GM10847 (cell line): ENCODE measurements around the gene CACNG7.

Source experiments
- POLR2A ChIP-seq: IDR thresholded peaks from 2 replicates; pipeline ENCODE4 v1.6.1; 2011; ENCODE audit not compliant: insufficient read length; ENCODE audit errors: extremely low read depth

CACNG7 gene, protein sequence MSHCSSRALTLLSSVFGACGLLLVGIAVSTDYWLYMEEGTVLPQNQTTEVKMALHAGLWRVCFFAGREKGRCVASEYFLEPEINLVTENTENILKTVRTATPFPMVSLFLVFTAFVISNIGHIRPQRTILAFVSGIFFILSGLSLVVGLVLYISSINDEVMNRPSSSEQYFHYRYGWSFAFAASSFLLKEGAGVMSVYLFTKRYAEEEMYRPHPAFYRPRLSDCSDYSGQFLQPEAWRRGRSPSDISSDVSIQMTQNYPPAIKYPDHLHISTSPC

DNA sequence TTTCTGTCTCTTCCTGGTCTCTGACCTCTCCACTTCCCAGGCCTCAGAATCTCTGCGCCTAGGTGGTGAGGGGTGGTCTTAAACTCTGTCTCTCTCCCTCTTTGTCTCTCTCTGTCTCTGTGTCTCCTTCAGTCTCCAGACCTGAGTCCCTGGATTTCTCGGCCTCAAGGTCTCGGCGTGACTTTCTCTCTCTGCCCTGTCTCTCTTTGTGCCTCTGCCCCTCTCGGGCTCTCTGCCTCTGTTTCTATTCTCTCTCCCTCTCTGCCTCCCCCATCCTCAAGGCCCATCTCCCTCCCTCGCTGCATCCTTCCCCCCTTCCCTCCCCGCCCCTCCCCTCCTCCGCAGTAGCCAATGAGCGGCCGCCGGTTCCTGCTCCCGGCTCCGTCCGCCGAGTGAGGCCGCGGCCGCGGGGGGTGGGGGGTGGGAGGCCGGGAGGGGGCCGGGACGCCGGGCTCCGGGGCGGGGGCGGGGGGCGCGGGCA is at the start of gene CACNG7:
CACNG7 (plus strand) TSS at position 344 of the 481 bp plus-strand sequence. CDS start 3,554 bp downstream, outside the sequence.
- no peak for TF ChIP-seq POLR2A

DNA sequence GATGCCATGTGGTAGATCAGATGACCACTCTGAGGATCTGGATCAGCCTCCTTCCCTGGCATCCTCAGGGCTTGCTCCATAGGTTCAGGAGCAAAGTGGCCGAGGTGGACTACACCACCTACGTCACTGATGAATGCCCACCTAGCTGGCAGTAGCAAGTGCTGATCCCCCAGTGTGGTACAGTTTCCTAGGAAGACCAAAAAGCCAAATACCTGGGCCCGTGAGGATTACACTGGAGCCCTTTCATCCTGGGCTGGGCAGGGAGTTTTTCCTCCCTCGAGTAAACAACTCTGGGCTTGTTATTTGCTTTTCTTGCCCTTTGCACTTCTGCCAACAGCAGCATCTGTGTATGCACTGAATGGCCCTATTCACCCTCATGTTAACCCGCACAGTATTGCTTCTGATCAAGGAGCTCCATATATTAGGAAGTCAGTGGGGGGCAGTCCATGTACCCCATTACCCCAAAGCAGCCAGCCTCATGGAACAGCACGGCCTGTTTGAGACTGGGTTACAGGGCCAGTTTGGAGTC is 44.7 kb upstream of the CACNG7 start:
- TF ChIP-seq POLR2A: no peak

DNA sequence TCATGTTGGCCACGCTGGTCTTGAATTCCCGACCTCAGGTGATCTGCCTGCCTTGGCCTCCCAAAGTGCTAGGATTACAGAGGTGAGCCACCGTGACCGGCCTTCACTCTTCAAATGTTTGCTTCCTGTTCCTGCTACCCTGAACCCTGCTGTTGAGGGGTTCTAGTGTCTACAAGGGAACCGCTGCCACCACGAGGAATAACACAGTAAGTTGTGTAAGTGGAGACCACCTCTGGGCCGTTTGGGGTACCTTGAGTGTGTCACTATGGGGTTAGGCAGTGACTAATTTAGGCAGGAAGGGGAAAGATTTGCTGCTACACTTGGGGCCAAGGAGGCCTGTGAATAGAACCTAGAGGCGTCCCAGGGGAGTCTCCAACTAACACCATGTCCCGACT is 43.6 kb upstream of the CACNG7 start:
- TF ChIP-seq POLR2A: no peak

DNA sequence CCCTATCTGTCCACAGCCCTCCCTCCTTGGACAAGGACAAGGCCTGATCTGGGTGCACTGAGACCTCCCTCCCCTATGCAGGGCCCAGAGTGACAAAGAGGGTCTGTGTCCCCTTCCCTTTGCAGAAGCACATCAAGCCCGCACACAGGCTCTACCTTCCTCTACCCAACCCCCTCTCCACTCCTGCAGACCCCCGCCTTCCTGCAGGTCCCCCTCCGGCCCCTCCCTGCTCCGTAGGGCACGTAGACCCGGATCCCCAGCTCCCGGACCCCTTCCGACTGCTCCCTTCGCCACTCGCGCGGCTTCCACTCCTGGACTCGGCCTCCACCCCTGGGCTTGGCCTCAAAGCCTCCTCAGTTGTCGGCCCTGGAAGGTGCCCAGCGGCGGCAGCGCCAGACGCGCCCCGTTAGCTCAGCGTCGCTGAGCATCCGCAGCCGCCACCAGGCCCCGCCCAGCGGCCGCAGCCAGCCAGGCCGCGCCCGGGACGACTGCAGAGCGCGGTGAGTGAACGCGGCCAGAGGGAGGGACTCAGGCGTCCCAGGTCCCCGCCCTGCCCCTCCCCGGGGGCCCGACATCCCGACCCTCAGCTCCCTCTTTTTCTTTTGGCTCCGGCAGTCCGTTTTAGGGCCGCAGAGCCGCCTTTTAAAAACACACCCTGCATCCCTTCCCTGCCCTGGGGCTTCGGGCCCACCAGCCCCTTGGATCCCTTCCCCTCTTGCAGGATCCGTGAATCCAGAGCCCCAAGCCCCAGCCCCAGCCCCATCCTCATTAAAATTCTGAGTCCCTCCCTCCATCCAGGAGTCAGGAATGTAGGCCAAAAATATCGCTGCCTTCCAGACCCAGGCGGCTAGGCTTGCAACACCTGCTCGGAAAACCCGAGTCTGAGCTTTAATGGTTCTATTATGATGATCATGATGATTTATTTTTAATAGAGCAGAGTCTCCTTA is 42.9 kb upstream of the CACNG7 start:
- TF ChIP-seq POLR2A: peak; percentile 22

DNA sequence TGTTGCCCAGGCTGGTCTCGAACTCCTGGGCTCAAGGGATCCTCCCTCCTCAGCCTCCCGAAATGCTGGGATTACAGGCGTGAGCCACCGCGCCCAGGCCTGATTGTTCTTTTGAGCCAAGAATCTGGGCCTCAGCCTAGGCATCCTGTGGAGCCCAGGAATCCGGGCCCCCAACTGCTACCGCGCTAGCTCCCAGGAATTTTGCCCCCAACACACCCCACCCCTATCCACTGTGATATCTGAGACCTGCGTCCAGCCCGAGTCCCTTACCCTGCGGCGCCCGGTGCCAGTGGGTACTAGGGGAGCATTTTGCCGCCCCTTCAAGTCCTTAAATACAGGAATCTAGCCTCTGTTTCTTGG is 42.2 kb upstream of the CACNG7 start:
- no peak for TF ChIP-seq POLR2A

DNA sequence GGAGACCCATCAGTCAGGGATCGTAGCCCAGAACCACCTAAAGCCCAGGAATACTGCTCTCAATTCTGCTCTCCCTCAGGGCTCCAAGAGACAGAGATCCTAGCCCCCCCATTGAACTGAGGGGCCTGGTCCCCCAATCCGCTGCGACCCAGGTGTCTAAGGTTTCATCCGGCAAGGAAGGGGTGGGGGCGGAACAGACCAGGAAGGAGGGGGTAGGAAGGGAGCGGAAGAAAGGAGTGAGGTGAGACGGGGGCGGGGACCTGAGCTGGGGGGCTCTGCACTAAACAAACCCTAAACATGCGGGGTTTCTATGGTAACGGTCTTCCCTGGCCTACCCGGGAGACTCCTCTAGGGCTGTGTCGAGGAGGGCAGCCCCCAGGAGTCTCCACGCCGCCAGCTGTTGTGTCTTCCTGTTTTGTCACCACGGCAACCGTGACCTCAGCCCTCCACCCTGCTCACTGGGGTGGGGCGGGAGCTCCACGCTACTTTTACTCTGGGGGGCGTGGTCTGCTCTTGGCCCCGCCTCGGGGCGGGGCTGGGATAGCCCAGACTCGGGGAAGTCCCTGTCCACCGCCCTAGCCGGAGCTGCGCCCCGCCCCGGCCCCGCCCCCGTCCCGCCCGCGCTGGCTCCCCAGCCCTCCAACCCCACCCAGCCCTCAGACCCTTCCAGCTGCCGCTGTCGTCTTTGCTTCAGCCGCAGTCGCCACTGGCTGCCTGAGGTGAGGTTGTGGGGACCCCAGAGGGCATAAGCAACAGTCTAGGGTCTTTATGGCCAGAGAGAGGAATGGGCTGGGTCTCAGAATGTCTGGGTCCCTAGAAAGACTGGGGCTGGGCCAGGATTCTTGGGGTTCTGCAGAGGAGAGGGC is 41.6 kb upstream of the CACNG7 start, which contains the start of gene MYADM:
MYADM (plus strand) TSS at position 659 of the 866 bp plus-strand sequence. CDS start 5,647 bp downstream, outside the sequence.
- TF ChIP-seq POLR2A: peak; percentile 41

DNA sequence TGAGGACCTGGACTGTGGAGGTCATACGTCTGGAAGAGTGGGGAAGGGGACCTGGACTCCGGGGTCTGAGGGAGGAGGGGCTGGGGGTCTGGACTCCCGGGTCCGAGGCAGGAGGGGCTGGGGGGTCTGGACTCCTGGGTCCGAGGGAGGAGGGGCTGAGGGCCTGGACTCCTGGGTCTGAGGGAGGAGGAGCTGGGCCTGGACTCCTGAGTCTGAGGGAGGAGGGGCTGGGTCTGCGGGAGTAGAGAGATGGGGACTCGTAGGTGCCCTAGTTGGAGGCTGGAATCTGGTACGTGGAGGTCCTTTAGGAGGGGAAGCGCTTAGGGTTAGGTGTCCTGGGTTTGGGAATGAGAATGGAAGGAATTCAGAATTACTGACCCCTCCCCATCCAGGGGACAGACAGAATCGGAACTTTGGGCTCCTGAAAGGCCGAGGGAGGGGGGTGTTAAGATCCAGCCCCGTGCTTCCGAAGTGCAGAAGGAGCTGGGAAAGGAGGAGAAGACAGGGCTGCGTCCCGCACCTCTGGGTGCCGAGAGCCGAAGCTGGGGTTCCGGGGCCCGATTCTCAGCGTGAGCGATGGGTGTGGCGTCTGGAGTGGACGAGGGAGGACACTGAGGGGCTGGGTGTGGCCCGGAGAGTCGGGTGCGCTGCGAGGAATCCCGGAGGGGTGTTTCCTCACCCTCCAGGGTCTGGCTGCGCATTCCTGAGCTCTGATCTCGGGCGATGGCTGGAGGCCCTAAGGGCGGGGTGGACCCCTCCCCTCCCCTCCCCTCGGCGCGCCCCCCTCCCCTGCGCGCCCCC is 40.8 kb upstream of the CACNG7 start:
- no peak for TF ChIP-seq POLR2A

DNA sequence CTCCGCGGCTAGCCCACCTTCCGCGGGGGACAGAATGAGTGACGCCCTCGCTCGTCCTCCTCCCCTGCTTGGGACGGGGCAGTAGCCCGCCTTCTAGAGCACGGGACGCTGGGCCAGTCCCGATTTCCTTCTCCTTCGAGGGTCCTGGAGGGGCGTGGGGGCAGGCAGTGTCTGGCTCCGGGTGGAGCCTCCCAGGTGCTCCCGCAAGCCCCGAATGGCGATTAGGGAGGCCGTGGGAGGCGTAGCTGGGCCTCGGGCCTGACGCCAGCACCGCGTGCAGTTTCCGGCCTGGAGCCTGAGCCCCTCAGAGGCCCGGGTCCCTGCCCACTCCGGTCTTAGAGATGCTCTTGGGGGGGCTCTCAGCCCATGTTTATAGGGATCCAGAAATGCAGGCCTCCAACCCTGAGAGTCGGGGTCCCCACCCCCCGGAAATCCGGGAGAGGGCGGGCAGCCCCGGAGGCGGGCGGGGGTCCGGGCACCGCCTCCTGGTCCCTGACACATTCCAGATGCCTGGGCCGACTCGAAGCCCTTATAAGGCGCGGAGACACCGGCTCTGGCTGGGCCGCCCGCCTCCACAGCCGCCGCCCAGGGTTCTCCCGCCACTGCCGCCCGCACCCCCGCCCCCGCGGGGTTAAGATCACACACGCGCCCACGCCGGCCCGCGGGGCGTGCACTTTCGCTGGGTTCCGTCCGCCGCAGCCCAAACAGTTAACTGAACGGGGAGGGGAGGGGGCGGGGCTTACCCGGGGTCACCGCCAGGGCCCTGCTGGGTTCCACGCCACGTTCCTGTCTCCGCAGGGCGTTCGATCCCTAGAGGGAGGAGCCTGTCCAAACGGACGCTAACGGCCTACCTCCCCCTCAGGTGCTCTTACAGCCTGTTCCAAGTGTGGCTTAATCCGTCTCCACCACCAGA is 39.9 kb upstream of the CACNG7 start:
- TF ChIP-seq POLR2A: peak; percentile 15

DNA sequence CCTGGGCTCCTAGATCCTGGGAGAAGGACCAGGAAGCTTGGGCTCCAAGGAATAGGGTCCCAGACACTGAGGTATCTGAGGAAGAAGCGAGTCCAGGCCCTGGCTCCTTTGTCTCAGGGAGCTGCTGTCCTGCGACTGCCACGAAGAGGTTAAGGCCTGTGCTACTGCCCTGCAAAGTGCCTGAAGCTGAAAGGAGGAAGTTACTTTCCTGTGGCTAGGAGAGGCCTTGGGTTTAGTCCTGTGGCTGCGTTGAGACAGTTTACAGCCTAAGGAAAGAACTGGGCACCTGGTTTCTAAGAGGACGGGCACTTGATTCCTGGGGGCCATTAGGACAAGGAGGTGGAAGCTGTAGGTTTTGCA is 38.6 kb upstream of the CACNG7 start:
- no peak for TF ChIP-seq POLR2A

DNA sequence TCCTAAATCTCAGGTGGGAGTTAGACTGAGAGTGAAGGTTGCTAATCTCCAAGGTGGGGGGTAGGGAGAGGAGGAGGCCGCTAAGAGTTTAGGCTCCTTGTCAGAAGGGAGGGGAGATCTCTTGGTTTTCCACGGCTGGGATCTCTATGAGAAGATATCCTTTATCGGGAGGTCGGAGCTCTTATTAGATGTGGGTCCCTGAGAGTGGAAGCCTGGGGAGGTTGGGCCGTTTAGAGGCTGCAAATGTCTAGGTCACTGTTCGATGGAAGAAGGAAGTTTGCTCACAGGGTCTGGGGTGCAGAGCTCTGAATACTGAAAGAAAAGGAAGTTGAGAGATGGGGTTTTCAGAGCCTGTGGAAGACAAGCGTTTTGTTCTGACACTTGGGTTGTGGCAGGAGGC is 37.6 kb upstream of the CACNG7 start:
- TF ChIP-seq POLR2A: no peak

DNA sequence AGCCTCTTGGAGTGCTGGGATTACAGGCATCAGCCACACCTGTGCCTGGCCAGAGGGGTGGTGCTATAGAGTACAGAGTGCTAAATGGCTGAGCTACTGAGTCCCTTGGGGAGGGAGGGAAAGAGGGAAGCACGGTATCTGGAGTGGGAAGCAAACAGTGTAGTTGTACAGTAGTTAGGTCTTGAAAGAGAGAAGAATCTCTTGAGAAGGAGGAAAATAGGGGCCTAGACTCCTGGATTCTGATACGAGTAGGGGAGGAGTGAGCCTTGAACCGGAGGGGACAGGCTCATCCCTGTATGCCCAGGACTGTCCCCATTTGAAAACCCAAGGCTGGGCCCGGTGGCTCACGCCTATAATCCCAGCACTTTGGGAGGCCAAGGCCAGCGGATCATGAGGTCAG is 36.3 kb upstream of the CACNG7 start:
- TF ChIP-seq POLR2A: no peak

DNA sequence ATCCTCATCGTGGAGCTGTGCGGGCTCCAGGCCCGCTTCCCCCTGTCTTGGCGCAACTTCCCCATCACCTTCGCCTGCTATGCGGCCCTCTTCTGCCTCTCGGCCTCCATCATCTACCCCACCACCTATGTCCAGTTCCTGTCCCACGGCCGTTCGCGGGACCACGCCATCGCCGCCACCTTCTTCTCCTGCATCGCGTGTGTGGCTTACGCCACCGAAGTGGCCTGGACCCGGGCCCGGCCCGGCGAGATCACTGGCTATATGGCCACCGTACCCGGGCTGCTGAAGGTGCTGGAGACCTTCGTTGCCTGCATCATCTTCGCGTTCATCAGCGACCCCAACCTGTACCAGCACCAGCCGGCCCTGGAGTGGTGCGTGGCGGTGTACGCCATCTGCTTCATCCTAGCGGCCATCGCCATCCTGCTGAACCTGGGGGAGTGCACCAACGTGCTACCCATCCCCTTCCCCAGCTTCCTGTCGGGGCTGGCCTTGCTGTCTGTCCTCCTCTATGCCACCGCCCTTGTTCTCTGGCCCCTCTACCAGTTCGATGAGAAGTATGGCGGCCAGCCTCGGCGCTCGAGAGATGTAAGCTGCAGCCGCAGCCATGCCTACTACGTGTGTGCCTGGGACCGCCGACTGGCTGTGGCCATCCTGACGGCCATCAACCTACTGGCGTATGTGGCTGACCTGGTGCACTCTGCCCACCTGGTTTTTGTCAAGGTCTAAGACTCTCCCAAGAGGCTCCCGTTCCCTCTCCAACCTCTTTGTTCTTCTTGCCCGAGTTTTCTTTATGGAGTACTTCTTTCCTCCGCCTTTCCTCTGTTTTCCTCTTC is 35.1 kb upstream of the CACNG7 start:
- TF ChIP-seq POLR2A: no peak

DNA sequence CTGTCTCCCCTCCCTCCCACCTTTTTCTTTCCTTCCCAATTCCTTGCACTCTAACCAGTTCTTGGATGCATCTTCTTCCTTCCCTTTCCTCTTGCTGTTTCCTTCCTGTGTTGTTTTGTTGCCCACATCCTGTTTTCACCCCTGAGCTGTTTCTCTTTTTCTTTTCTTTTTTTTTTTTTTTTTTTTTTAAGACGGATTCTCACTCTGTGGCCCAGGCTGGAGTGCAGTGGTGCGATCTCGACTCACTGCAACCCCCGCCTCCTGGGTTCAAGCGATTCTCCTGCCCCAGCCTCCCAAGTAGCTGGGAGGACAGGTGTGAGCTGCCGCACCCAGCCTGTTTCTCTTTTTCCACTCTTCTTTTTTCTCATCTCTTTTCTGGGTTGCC is 34.5 kb upstream of the CACNG7 start:
- no peak for TF ChIP-seq POLR2A
